B cell (primary cell): ENCODE results near the gene DCLK1. TPM values are rescaled to one million over a fixed set of nuclear protein-coding genes. Genes with fewer than 3 reads are reported as not detected.

Source experiments
- ATAC-seq: fragments of 200-7000 bp; cut with Tn5 transposase; one replicate; pipeline ENCODE4 v1.10.0; 2021; ENCODE audit warnings: low read depth, mild to moderate bottlenecking, moderate number of reproducible peaks, moderate library complexity
- CTCF ChIA-PET: fragments of 350-600 bp; sonication (Branson Sonifier 250); formaldehyde crosslinking; loops from one replicate; lab custom pipeline; 2021; ENCODE audit warnings: antibody characterized with exemption, inconsistent platforms; lab: Charles Lee
- POLR2A ChIA-PET: fragments of 350-600 bp; sonication (Branson Sonifier 250); formaldehyde crosslinking; loops from one replicate; lab custom pipeline; 2021; ENCODE audit warnings: antibody characterized with exemption; lab: Charles Lee
- DNase-seq: peaks from one replicate; pipeline ENCODE4 v3.0.0; 2013
- H2AFZ ChIP-seq: 2 replicates; pipeline ENCODE4 v1.6.1; 2012; ENCODE audit warnings: mild to moderate bottlenecking, low read depth, low read length; ENCODE audit not compliant: insufficient read depth, poor library complexity, severe bottlenecking
- H3K27ac ChIP-seq, 2 donors: 1 replicate in 1 of 2; 2 replicates in 1 of 2; pipeline ENCODE4 v1.5.1; 2012 to 2013; ENCODE audit warnings: low read length in 2 of 2, mild to moderate bottlenecking in 2 of 2, moderate library complexity in 1 of 2
- H3K27me3 ChIP-seq, 4 experiments: fragments of 200-600 bp in 1 of 4; sonication (generic) in 1 of 4; replicated peaks in 1 of 4; 1 replicate in 2 of 4; 2 replicates in 2 of 4; pipeline versions ENCODE4 v1.6.1 to v1.7.0; 2013 to 2016; ENCODE audit warnings: low read length in 3 of 4, mild to moderate bottlenecking in 2 of 4, mixed read lengths in 1 of 4, moderate library complexity in 1 of 4; ENCODE audit not compliant: insufficient read depth in 4 of 4, control insufficient read depth in 3 of 4; ENCODE audit errors: control extremely low read depth in 1 of 4
- H3K36me3 ChIP-seq, 2 experiments: replicated peaks in 1 of 2; 1 replicate in 1 of 2; 2 replicates in 1 of 2; pipeline versions ENCODE4 v1.6.1 to v1.7.1; 2013; ENCODE audit warnings: low read length in 1 of 2; ENCODE audit not compliant: insufficient read depth in 2 of 2, control insufficient read depth in 1 of 2; ENCODE audit errors: control extremely low read depth in 1 of 2, extremely low read depth in 1 of 2
- H3K4me1 ChIP-seq, 2 donors: fragments of 200-600 bp in 1 of 2; sonication (generic) in 1 of 2; 1 replicate in 1 of 2; 2 replicates in 1 of 2; pipeline versions ENCODE4 v1.5.1 to v1.6.1; 2013 to 2017; ENCODE audit warnings: low read length in 2 of 2; ENCODE audit not compliant: control insufficient read depth in 2 of 2, insufficient read depth in 2 of 2
- H3K4me2 ChIP-seq: replicated peaks from 2 replicates; pipeline ENCODE3; 2012; ENCODE audit warnings: mild to moderate bottlenecking, low read depth, low read length; ENCODE audit not compliant: poor library complexity, severe bottlenecking
- H3K4me3 ChIP-seq, 5 experiments: fragments of 200-600 bp in 1 of 5; sonication (generic) in 1 of 5; 1 replicate in 3 of 5; 2 replicates in 2 of 5; pipeline versions ENCODE4 v1.5.1 to v1.7.0; 2011 to 2016; ENCODE audit warnings: low read length in 4 of 5, mild to moderate bottlenecking in 4 of 5, low read depth in 2 of 5, control low read depth in 1 of 5, moderate library complexity in 1 of 5; ENCODE audit not compliant: insufficient read depth in 1 of 5; ENCODE audit errors: control extremely low read depth in 1 of 5, extremely low read depth in 1 of 5
- H3K79me2 ChIP-seq: fragments of 200-600 bp; sonication (generic); one replicate; pipeline ENCODE4 v1.6.0; 2016; ENCODE audit warnings: low read length; ENCODE audit not compliant: control insufficient read depth, insufficient read depth
- H3K9ac ChIP-seq: fragments of 200-600 bp; sonication (generic); 2 replicates; pipeline ENCODE4 v1.6.1; 2017; ENCODE audit warnings: mild to moderate bottlenecking, low read length, moderate library complexity
- H3K9me3 ChIP-seq, 3 donors: one replicate each; pipeline versions ENCODE4 v1.6.1 to v1.7.1; 2013; ENCODE audit warnings: low read length in 2 of 3; ENCODE audit not compliant: control insufficient read depth in 2 of 3, insufficient read depth in 1 of 3; ENCODE audit errors: control extremely low read depth in 1 of 3
- H4K20me1 ChIP-seq: 2 replicates; pipeline ENCODE4 v1.6.0; 2012; ENCODE audit warnings: mild to moderate bottlenecking, low read length; ENCODE audit not compliant: insufficient read depth, control insufficient read depth, poor library complexity, severe bottlenecking
- H3K27ac Mint-ChIP-seq: one replicate; pipeline ENCODE4 v1.8.0; 2021; ENCODE audit warnings: mixed read lengths
- H3K27me3 Mint-ChIP-seq: one replicate; pipeline ENCODE4 v1.8.0; 2021; ENCODE audit warnings: mixed read lengths
- H3K4me1 Mint-ChIP-seq: one replicate; pipeline ENCODE4 v1.8.0; 2021; ENCODE audit warnings: mixed read lengths
- H3K4me3 Mint-ChIP-seq: one replicate; pipeline ENCODE4 v1.8.0; 2021; ENCODE audit warnings: mixed read lengths
- H3K9me3 Mint-ChIP-seq: one replicate; pipeline ENCODE4 v1.8.0; 2022; ENCODE audit warnings: mixed read lengths; ENCODE audit not compliant: insufficient read depth
- CTCF ChIP-seq: fragments of 200-600 bp; IDR thresholded peaks from one replicate; pipeline ENCODE4 v1.8.0; 2022; ENCODE audit warnings: antibody characterized with exemption, mild to moderate bottlenecking
- EZH2 ChIP-seq: IDR thresholded peaks from 2 replicates; pipeline ENCODE4 v1.6.1; 2012; ENCODE audit warnings: borderline replicate concordance, low read depth, mild to moderate bottlenecking, moderate library complexity, low read length; ENCODE audit not compliant: insufficient read depth, poor library complexity, severe bottlenecking
- WGBS: methylation state at CpG from one replicate; pipeline ENCODE4 v1.1.5; 2013; ENCODE audit warnings: missing lambda C conversion rate; ENCODE audit not compliant: insufficient coverage; 5-methylcytosine and 5-hydroxymethylcytosine counted together
- intact Hi-C: fragments of 100-400 bp; cut with micrococcal nuclease; formaldehyde crosslinking; loops from one replicate; pipeline ENCODE4 v1.10.0; 2022
- polyA plus RNA-seq: library from polyadenylated mRNA; depleted of rRNA; stranded (reverse); fragments of >200 nt; gene quantifications from 2 replicates; pipeline ENCODE4 v1.2.3, GENCODE V29; 2012
- total RNA-seq, 2 donors: library from RNA; stranded (reverse); fragments of 120-200 nt in 1 of 2; gene quantifications; 1 replicate in 1 of 2; 2 replicates in 1 of 2; pipeline versions ENCODE4 v1.2.3 to v1.2.4, GENCODE V29; 2013 to 2022

DCLK1 gene
- total and polyA plus RNA-seq, 2 donors (not counting 1 experiment from before 2014, with no cell fraction given) = not detected

GRCh38 chr13:35881360-35881759 is 249.8 kb downstream of the DCLK1 start:
- Mint-ChIP-seq H3K4me1 (no peaks in the 10 kb centered on the region), H3K9me3 (no peaks in the 10 kb centered on the region), H3K27me3 (no peaks in the 10 kb centered on the region), H3K27ac (no peak overlapping the region), H3K4me3 (no peak overlapping the region)
- ChIA-PET POLR2A (no interaction called here), CTCF (no interaction called here)
- Histone ChIP-seq H3K9ac (no peak overlapping the region), H2AFZ (no peak overlapping the region), H3K27me3 (no peaks in the 10 kb centered on the region), H3K4me3 (no peak overlapping the region), H4K20me1 (no peaks in the 10 kb centered on the region), H3K36me3 (no peaks in the 10 kb centered on the region), H3K79me2 (no peaks in the 10 kb centered on the region), H3K27ac (no peak overlapping the region), H3K4me2 (no peak overlapping the region), H3K4me1 (no peaks in the 10 kb centered on the region), H3K9me3 (no peaks in the 10 kb centered on the region)
- WGBS = 100% methylated on average over 1 of the region's 1 CpG
- TF ChIP-seq CTCF (no peak), EZH2 (no peak)
- no peak for ATAC-seq
- intact Hi-C loops = no loop called here
- DNase-seq = no peak

- POLR2A ChIA-PET = no interaction called here
- no peak overlapping the region for H2AFZ ChIP-seq
- H3K4me2 ChIP-seq = no peak overlapping the region
- CTCF ChIA-PET = no interaction called here
- H3K27me3 ChIP-seq = no peaks in the 10 kb centered on the region
- no peaks in the 10 kb centered on the region for H3K36me3 ChIP-seq
- intact Hi-C loops = no loop called here
- H3K27ac ChIP-seq = no peak overlapping the region
- H4K20me1 ChIP-seq = no peaks in the 10 kb centered on the region
- no CpG with 5 or more reads among the region's 4 CpGs for WGBS
- no peaks in the 10 kb centered on the region for H3K4me1 ChIP-seq
- Mint-ChIP-seq H3K4me3 (no peak overlapping the region), H3K27ac (no peak overlapping the region), H3K4me1 (no peaks in the 10 kb centered on the region), H3K27me3 (no peaks in the 10 kb centered on the region), H3K9me3 (no peaks in the 10 kb centered on the region)
- TF ChIP-seq CTCF = no peak
- no peak for TF ChIP-seq EZH2
- no peak overlapping the region for H3K4me3 ChIP-seq
- DNase-seq = no peak
- H3K9ac ChIP-seq = no peak overlapping the region
- no peaks in the 10 kb centered on the region for H3K9me3 ChIP-seq
- H3K79me2 ChIP-seq = no peaks in the 10 kb centered on the region
- ATAC-seq = no peak
Observed at GRCh38 chr13:35879111-35879510, 252.1 kb downstream of the DCLK1 start.
